ENCODE results near the gene CPA3.

- TF ChIP-seq CTCF (tag by site-specific recombination; IDR thresholded peaks at IDR 0.05) = peak; percentile 51; the same call in 1 of the 2 replicates
- TF ChIP-seq YY1 (tag by site-specific recombination; IDR thresholded peaks at IDR 0.05) = no peak
- no peak for TF ChIP-seq ZFP37 (tag by site-specific recombination; IDR thresholded peaks at IDR 0.05)
- no peak for TF ChIP-seq ZNF37A (tag by site-specific recombination; IDR thresholded peaks at IDR 0.05)
- TF ChIP-seq ZBTB21 (tag by site-specific recombination; IDR thresholded peaks at IDR 0.05) = no peak
- TF ChIP-seq ELK4 (IDR thresholded peaks at IDR 0.05; ENCODE audit: borderline replicate concordance, low read depth, low read length) = no peak
- TF ChIP-seq GLIS2 (tag by site-specific recombination; IDR thresholded peaks at IDR 0.05) = no peak
Observed at GRCh38 chr3:148943506-148944205, 78.6 kb downstream of the CPA3 start.
